ENCODE results near the gene CCS. TPM values are rescaled to one million over a fixed set of nuclear protein-coding genes. Genes with fewer than 3 reads are reported as not detected.

Gene CCS
- polyA plus RNA-seq, 1 experiment: 36.4 TPM

- ChIA-PET CTCF (no interaction called here), POLR2A (no interaction called here)
- Histone ChIP-seq H3K27me3 (ENCODE audit: control insufficient read depth, insufficient read depth, low read length) (no peaks in the 10 kb centered on the region), H3K4me3 (ENCODE audit: low read depth, low read length) (peak overlapping the region; percentile 70), H3K36me3 (ENCODE audit: control insufficient read depth, insufficient read depth, low read length) (peaks cover 24% of the 10 kb centered on the region)
- no peak for TF ChIP-seq CTCF (IDR thresholded peaks at IDR 0.05; ENCODE audit: insufficient read depth, low read depth, low read length)
- no peak for DNase-seq (ENCODE audit: low read depth)
Measured at GRCh38 chr11:66641834-66642233, 48.8 kb downstream of the CCS start.

GRCh38 chr11:66643745-66644437, 50.9 kb downstream of the CCS start:
- no peak for DNase-seq (ENCODE audit: low read depth)
- ChIA-PET POLR2A (no interaction called here), CTCF (no interaction called here)
- Histone ChIP-seq H3K27me3 (ENCODE audit: control insufficient read depth, insufficient read depth, low read length) (no peaks in the 10 kb centered on the region), H3K36me3 (ENCODE audit: control insufficient read depth, insufficient read depth, low read length) (peaks cover 24% of the 10 kb centered on the region), H3K4me3 (ENCODE audit: low read depth, low read length) (no peak overlapping the region)
- TF ChIP-seq CTCF (IDR thresholded peaks at IDR 0.05; ENCODE audit: insufficient read depth, low read depth, low read length): no peak

- H3K4me3 ChIP-seq (ENCODE audit: low read depth, low read length): no peak overlapping the region
- POLR2A ChIA-PET: interaction anchor here (0.5 kb wide), 1 partner anchor 31 kb away, joined by 3 read pairs; the partner anchor contains the start of gene RBM14
- peaks cover 18% of the 10 kb centered on the region for H3K36me3 ChIP-seq (ENCODE audit: control insufficient read depth, insufficient read depth, low read length)
- no peaks in the 10 kb centered on the region for H3K27me3 ChIP-seq (ENCODE audit: control insufficient read depth, insufficient read depth, low read length)
- CTCF ChIA-PET: interaction anchor here (1.2 kb wide), 1 partner anchor 15 kb away, joined by 3 read pairs; no protein-coding TSS in a partner anchor
- DNase-seq (ENCODE audit: low read depth): no peak
- no peak for TF ChIP-seq CTCF (IDR thresholded peaks at IDR 0.05; ENCODE audit: insufficient read depth, low read depth, low read length)
Measured at GRCh38 chr11:66646828-66647227, 53.8 kb downstream of the CCS start.

GRCh38 chr11:66649903-66650302, 56.9 kb downstream of the CCS start:
- CTCF ChIA-PET: interaction anchor here (1.0 to 1.4 kb wide), 2 partner anchors 11 to 13 kb away, joined by 3 read pairs; partner anchors contain the start of gene RBM4
- peaks cover 8% of the 10 kb centered on the region; the same call in 1 of the 2 replicates for H3K36me3 ChIP-seq (ENCODE audit: control insufficient read depth, insufficient read depth, low read length)
- DNase-seq (ENCODE audit: low read depth): no peak
- POLR2A ChIA-PET: interaction anchor here (0.5 kb wide), 1 partner anchor 10 kb away, joined by 3 read pairs; no protein-coding TSS in a partner anchor
- H3K27me3 ChIP-seq (ENCODE audit: control insufficient read depth, insufficient read depth, low read length): no peaks in the 10 kb centered on the region
- TF ChIP-seq CTCF (IDR thresholded peaks at IDR 0.05; ENCODE audit: insufficient read depth, low read depth, low read length): no peak
- no peak overlapping the region for H3K4me3 ChIP-seq (ENCODE audit: low read depth, low read length)

GRCh38 chr11:66651016-66651415, 58.0 kb downstream of the CCS start:
- POLR2A ChIA-PET: no interaction called here
- CTCF ChIA-PET: no interaction called here

More at GRCh38 chr11:66651016-66651415, 58.0 kb downstream of the CCS start:
- peaks cover 6% of the 10 kb centered on the region; the same call in 1 of the 2 replicates for H3K36me3 ChIP-seq (ENCODE audit: control insufficient read depth, insufficient read depth, low read length)
- DNase-seq (ENCODE audit: low read depth): no peak
- no peak for TF ChIP-seq CTCF (IDR thresholded peaks at IDR 0.05; ENCODE audit: insufficient read depth, low read depth, low read length)
- H3K27me3 ChIP-seq (ENCODE audit: control insufficient read depth, insufficient read depth, low read length): no peaks in the 10 kb centered on the region
- H3K4me3 ChIP-seq (ENCODE audit: low read depth, low read length): no peak overlapping the region
